Cerebellar cortex (tissue), 1 donor: Measurements from ENCODE around the gene TRIM31.

Experiments used
- DNase-seq: peaks from one replicate; pipeline ENCODE4 v3.0.0-alpha.2; 2015; ENCODE audit warnings: low spot score

Gene TRIM31

DNA sequence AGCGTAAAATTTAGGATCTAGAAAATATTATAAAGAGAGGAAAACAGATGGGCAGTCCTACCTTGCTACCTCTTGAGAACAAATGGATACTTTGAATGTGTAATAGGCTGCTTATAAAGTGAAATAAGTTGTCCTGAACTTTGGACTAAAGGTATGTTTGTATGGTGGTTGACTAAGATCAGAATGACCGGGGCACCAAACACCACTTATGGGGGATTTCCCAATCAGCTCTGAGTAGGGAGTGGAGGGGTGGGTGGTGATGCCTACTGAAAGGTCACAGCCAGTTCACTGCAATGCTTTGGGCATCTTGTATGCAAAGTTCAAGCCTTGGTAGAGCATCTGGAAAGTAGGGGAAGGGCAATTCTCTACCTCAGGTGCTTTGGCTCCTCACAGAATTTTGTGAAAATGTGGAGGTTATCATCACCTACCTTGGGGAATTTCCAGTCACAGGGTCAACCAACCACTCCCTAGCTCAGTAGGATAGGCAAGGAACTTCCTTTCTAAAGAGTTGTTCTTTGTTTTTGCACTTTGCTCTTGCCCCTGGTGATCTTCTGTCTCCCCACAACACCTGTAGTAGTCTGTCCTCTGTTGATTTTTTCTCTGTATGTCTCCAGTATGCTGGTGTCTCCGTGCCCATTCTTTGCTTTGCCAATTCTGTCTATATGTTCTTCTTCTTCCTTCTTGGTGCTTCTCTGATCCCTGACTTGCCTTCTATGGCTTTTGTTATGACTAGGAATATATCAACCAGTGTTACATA is at the start of gene TRIM31:
TRIM31 (minus strand) TSS at position 88 of the 757 bp plus-strand sequence. CDS start 285 bp downstream, outside the sequence.
- DNase-seq, result no peak

- no peak for DNase-seq
Observed at GRCh38 chr6:30162265-30163089, 49.6 kb upstream of the TRIM31 start.

DNA sequence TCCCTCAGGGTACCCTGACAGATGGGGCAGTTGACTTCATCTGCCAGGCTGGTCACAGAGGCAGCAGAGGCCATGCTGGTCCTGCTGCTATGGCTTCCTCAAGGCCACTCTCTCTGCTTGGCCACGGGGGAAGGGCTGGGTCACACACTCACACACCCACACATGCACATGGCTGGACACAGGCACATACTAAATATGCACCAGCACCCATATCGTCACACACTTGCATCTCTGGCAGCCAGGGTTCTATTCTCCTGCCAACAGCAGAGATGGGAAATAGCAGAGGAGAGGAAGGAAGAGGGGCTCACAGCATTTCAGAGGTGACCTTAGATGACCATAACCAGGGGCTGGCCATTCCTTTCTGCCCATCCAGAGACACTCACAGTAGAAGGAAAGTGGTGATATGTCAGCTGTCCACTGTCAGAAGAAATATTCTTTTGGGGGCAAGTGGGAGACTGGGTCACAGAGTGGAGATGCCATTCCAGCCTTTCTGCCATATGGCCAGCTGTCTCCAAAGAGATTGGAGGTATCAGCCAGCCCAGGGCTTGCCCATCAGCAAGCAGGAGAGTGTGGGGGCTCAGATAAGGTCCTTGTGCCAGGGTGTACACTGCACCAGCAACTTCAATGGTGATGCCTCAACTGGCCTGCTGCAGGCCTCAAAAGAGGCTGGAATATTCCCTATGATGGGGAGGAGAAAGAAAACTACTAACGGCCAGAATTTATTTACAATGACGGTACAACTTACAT is 48.1 kb upstream of the TRIM31 start, which contains the start of gene TRIM10:
TRIM10 (minus strand) TSS at position 427 of the 747 bp plus-strand sequence; CDS start at position 74, 353 bp downstream.
- no peak for DNase-seq

- DNase-seq, result no peak
Observed at GRCh38 chr6:30160008-30160784, 47.3 kb upstream of the TRIM31 start.

GRCh38 chr6:30158475-30159040 is 45.7 kb upstream of the TRIM31 start:
- no peak for DNase-seq

GRCh38 chr6:30157999-30158398 is 45.1 kb upstream of the TRIM31 start:
- no peak for DNase-seq

GRCh38 chr6:30157581-30157980 is 44.7 kb upstream of the TRIM31 start:
- DNase-seq, result no peak

DNA sequence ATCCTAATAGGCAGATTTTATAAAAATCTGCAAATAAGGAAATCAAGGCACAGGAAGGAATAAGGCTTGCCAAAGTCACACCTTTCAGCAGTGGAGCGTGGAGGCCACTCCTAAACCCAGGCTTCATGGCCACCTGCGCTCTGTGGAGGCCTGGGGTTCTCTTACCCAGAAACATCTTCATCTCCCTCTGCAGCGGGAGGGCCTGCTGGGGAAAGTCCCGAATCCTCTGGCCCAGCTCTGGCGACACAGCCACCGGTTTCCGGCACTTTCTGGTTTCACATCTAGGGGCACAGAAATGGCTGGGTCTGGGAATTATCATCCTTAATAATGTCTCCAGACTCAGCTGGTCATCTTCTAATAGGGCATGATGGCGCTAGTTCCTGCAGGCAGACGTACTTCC is 43.9 kb upstream of the TRIM31 start:
- DNase-seq, result no peak

DNA sequence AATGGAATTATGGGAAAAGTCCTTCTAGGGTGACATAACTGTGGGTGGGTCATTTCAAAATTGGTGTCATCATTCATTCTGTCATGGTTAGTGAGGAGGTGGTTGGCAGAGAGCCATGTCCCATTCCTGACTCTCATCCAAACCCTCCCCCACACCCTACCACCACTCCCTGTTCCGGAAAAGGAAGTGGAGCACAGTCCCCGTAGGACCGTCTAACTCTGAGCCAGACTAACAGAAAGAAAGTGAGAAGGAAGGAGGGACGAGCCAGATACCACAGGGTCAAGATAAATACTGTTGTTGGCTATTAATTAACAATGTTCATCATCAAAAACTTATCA is 43.3 kb upstream of the TRIM31 start:
- DNase-seq, result no peak

DNA sequence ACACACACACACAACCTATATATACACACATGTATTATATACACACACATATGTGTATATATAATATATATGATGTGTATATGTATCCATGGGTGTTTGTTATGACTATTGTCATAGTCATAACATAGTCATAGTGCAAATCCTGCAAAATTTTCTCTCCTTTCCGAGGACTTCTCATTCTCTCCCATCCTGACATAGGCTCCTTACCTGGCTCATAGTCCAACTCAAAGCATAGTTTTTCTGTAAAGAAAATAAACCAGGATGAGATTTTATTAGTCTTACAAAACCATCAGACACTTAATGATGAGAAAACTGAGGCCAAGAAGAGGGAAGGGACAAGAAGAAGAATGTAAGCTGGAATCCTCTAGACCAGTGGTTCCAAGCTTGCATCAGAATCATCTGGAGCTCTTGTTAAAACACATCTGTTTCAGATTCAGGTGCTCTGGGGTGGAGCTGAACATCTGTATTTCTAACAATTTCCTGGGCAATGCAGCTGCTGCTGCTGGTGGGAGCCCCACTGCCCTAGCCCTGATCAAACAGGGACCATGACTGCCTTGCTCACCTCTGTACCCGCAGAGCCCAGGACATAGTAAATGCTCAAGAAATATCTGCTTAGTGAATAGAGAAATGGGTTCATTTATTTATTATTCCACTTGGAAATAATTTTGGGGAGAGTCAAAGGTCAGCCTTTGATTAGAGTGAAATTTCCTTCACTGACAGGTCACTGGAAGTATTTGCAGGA is 42.8 kb upstream of the TRIM31 start:
- no peak for DNase-seq

- DNase-seq, result no peak
Observed at GRCh38 chr6:30154709-30155519, 42.0 kb upstream of the TRIM31 start.

DNA sequence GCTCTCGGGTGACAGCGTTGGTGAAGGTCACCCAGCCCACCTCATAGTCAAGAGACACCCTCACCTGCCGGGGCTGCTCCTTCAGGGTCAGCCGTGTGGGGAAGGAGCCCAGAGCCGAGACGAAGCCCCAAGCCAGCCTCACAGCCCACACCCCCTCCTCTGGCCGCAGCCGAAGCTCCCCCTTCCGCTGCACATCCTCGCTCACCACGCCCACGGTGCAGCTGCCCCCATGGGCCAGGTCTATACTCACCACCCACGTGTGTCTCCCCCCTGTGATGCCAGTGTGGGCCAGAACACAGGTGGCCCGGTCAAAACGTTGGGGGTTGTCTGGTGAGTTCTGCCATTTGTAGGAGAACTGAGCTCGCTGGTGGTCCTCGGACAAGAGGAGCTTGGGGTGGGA is 41.2 kb upstream of the TRIM31 start:
- no peak for DNase-seq

DNA sequence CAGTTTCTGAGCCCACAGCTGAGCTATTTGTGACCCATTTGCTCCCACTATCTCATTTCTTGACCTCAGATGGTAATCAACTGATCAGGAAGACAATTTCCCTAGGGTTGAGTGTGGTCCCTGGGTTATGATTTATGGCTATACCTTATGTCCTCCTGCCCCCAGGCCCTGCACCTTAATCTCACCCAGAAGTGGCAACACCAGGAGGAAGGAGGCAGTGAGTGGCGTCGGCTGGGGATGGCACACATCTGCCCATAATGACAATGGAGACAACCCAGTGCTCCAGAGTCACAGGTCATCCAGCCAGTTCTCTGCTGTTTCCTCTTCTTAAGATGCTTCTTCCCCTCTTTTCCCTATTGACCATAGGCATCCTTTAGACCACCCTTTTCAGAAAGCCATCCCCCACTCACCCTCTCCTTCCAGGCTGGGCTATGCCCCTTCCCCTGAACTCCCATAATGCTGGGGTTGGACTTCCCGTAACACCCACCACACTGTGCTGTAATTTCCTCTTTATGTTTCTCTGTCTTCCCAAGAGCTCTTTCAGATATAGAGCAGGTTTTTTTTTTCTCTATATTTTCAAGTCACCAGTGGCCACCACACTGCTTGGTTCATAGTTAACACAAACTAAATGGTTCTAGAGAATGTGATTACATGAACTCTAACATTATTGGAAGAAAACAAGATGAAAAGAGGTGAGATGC is 40.2 kb upstream of the TRIM31 start:
- DNase-seq, result no peak

GRCh38 chr6:30152016-30152673 is 39.3 kb upstream of the TRIM31 start:
- no peak for DNase-seq

- no peak for DNase-seq
Observed at GRCh38 chr6:30151580-30151979, 38.7 kb upstream of the TRIM31 start.

GRCh38 chr6:30150671-30151395 is 37.9 kb upstream of the TRIM31 start:
- DNase-seq, result no peak

DNA sequence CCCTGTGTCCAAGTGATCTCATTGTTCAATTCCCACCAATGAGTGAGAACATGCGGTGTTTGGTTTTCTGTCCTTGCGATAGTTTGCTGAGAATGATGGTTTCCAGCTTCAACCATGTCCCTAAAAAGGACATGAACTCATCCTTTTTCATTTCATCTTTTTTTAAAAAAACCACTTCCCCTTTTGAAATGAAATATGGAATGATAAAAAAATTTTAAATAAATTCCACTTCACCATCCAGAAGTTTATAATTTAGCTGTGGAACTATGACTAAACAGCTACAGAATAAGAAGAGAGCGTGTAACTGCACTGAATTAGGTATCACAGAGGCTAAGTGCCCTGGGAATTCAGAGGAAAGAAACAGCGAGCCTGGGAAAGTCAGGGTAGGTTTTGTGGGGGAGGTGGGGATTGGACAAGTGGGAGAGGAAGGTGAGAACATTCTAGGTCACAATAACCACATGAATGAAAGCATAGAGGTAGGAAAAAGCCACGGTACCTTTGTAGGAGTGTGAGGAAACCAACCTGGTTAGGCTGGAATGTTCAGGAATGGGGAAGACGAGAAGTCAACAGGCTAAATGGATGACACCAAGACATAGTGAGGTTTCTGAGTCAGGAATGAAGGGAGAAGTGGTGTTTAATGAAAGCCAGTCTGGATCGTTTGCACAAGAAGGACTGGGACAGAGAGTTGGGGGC is 37.1 kb upstream of the TRIM31 start:
- no peak for DNase-seq
